HG02970 (cell line): Measurements from ENCODE around the gene MEGF6.

Experiments used
- ATAC-seq: cut with Tn5 transposase; IDR thresholded peaks from one replicate; pipeline ENCODE4 v1.9.1; 2021; ENCODE audit warnings: mild to moderate bottlenecking, moderate library complexity, moderate number of reproducible peaks; ENCODE audit not compliant: unreplicated experiment, low FRiP score

Gene MEGF6

GRCh38 chr1:3609769-3610526, 1.4 kb downstream of the MEGF6 start:
- no peak for ATAC-seq

GRCh38 chr1:3609016-3609768, 2.1 kb downstream of the MEGF6 start:
- no peak for ATAC-seq

GRCh38 chr1:3608154-3608553, 3.2 kb downstream of the MEGF6 start:
- ATAC-seq = no peak

GRCh38 chr1:3607703-3608065, 3.6 kb downstream of the MEGF6 start:
- ATAC-seq = no peak

GRCh38 chr1:3606779-3607702, 4.3 kb downstream of the MEGF6 start:
- ATAC-seq = no peak

- no peak for ATAC-seq
Observed at GRCh38 chr1:3604997-3605823, 6.1 kb downstream of the MEGF6 start.

- no peak for ATAC-seq
Observed at GRCh38 chr1:3604468-3604974, 6.8 kb downstream of the MEGF6 start.

GRCh38 chr1:3603571-3604467, 7.5 kb downstream of the MEGF6 start:
- no peak for ATAC-seq

- no peak for ATAC-seq
Observed at GRCh38 chr1:3603156-3603555, 8.2 kb downstream of the MEGF6 start.

GRCh38 chr1:3602375-3602774, 8.9 kb downstream of the MEGF6 start:
- ATAC-seq = no peak

- no peak for ATAC-seq
Observed at GRCh38 chr1:3601743-3602142, 9.6 kb downstream of the MEGF6 start.

- no peak for ATAC-seq
Observed at GRCh38 chr1:3600354-3600753, 11.0 kb downstream of the MEGF6 start.

GRCh38 chr1:3599816-3600215, 11.5 kb downstream of the MEGF6 start:
- ATAC-seq = no peak

- ATAC-seq = no peak
Observed at GRCh38 chr1:3599286-3599811, 12.0 kb downstream of the MEGF6 start.

- ATAC-seq = no peak
Observed at GRCh38 chr1:3598522-3599285, 12.6 kb downstream of the MEGF6 start.

GRCh38 chr1:3598051-3598491, 13.2 kb downstream of the MEGF6 start:
- no peak for ATAC-seq

- ATAC-seq = no peak
Observed at GRCh38 chr1:3597599-3597964, 13.7 kb downstream of the MEGF6 start.
